ENCODE data around the gene FAM111B.
A peak's percentile ranks its signal among the peaks of the same experiment; 100 is the strongest.

FAM111B gene

GRCh38 chr11:59173080-59173963 lies 66.3 kb downstream of the FAM111B start:
- no peak for TF ChIP-seq CTCF (IDR thresholded peaks at IDR 0.05; ENCODE audit: low read depth, low read length, missing control alignments)
- no peak for DNase-seq (ENCODE audit: low read depth)
- H3K4me3 ChIP-seq (ENCODE audit: low read depth, low read length), result peak overlapping the region; percentile 55
- in situ Hi-C loops (cut with HindIII; ENCODE audit: low sequenced_read_pairs), result no loop called here

- H3K4me3 ChIP-seq (ENCODE audit: low read depth, low read length), result no peak overlapping the region
- no peak for DNase-seq (ENCODE audit: low read depth)
- TF ChIP-seq CTCF (IDR thresholded peaks at IDR 0.05; ENCODE audit: low read depth, low read length, missing control alignments), result no peak
- in situ Hi-C loops (cut with HindIII; ENCODE audit: low sequenced_read_pairs), result no loop called here
Measured at GRCh38 chr11:59173964-59174663, 67.1 kb downstream of the FAM111B start.

- no peak overlapping the region for H3K4me3 ChIP-seq (ENCODE audit: low read depth, low read length)
- no peak for DNase-seq (ENCODE audit: low read depth)
- in situ Hi-C loops (cut with HindIII; ENCODE audit: low sequenced_read_pairs), result no loop called here
- TF ChIP-seq CTCF (IDR thresholded peaks at IDR 0.05; ENCODE audit: low read depth, low read length, missing control alignments), result no peak
Measured at GRCh38 chr11:59174664-59175033, 67.6 kb downstream of the FAM111B start.

GRCh38 chr11:59175091-59175501 lies 68.1 kb downstream of the FAM111B start:
- in situ Hi-C loops (cut with HindIII; ENCODE audit: low sequenced_read_pairs), result no loop called here
- DNase-seq (ENCODE audit: low read depth), result no peak
- no peak for TF ChIP-seq CTCF (IDR thresholded peaks at IDR 0.05; ENCODE audit: low read depth, low read length, missing control alignments)
- H3K4me3 ChIP-seq (ENCODE audit: low read depth, low read length), result no peak overlapping the region

- TF ChIP-seq CTCF (IDR thresholded peaks at IDR 0.05; ENCODE audit: low read depth, low read length, missing control alignments), result no peak
- H3K4me3 ChIP-seq (ENCODE audit: low read depth, low read length), result no peak overlapping the region
- in situ Hi-C loops (cut with HindIII; ENCODE audit: low sequenced_read_pairs), result no loop called here
- DNase-seq (ENCODE audit: low read depth), result no peak
Measured at GRCh38 chr11:59176330-59176729, 69.3 kb downstream of the FAM111B start.
